HG02973 (cell line): ENCODE results near the gene PLXDC2.
"Not testable (repeated sequence)": the region's sequence is repeated elsewhere in the genome, so short reads cannot be mapped to it uniquely, and the experiment has no call there.

Source experiments
- ATAC-seq: cut with Tn5 transposase; IDR thresholded peaks from one replicate; pipeline ENCODE4 v1.9.1; 2021; ENCODE audit warnings: moderate library complexity; ENCODE audit not compliant: unreplicated experiment

Gene PLXDC2

DNA sequence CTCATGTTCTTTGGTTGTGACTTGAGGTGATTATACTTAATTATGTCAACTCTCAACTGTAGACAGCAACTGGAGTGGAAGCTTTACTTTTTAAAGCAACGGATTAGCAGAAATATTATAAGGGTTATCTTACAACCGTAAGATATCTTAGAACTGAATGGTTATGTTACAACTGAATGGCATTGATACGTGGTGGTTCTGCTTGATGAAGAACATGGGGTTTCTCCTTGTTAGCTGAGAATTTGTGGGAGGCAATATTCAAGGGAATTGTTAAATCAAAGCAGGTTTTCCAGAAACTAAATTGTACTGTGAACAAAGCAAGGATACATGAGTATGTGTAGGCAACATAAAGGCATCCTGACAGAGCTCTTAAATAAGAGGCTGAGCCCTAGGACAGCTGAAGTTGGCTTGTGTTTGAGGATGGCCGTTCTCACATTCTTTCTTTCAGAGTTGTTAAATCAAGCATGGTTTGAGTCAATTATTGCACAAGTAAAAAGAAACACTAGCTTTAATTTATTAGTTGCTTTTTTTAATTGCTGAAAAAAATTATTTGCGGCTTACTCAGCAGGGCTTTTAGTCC is 350.0 kb downstream of the PLXDC2 start:
- ATAC-seq: no peak

DNA sequence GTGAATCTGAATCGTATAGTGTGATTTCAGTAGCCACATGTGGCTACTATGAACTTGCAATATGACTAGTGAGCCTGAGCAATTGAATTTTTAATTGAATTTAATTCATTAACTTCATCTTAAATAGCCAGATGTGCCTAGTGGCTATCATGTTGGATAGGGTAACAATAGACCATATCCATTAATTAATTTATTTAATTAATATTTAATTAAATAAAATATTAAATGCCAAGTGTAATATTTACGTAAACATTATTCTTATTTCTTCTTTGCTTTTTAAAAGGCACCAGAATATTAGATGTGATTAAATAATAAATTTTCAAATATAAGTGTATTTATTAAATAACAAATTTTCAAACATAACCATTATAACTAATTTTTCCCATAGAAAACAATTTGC is 354.4 kb downstream of the PLXDC2 start:
- no peak for ATAC-seq

- ATAC-seq: no peak
Observed at GRCh38 chr10:20173046-20173445, 356.8 kb downstream of the PLXDC2 start.

DNA sequence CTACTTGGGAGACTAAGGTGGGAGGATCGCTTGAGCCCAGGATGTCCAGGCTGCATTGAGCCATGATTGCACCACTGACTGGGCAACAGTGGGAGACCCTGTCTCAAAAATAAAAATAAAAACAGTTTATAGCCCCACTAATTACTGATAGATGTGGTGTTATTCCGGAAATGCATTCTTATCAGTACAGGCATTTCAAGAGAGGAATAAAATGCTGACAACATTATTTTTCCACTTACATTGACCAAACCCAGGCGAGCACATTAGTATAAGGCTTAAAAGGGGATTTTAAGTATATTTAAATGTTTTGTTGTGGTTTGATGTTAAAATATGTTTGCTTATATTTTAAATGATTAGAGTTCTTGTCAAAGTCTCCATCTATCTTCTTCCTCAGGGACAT is 359.5 kb downstream of the PLXDC2 start:
- ATAC-seq: no peak

- no peak for ATAC-seq
Observed at GRCh38 chr10:20180766-20181165, 364.5 kb downstream of the PLXDC2 start.

DNA sequence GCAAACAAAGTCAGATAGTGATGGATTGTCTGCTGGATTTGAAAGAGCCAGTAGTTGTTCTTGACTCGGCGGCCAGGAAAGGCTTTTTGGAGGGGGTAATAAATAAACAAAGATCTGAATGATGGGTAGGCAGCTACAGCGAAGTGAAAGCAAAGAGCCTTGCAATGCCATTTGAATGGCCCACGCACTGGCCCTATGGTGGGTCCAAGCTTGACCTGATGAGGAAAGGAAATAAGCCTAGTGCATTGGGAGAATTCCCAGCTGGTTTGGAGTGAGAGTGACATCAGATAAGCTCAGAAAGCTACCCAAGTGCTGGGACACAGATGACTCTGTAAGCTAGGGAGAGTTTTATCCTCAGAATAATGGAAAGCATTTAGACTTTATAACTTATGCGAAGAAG is 365.2 kb downstream of the PLXDC2 start:
- no peak for ATAC-seq

- ATAC-seq: no peak
Observed at GRCh38 chr10:20185116-20185515, 368.9 kb downstream of the PLXDC2 start.

- ATAC-seq: not testable (repeated sequence)
Observed at GRCh38 chr10:20191392-20191791, 375.2 kb downstream of the PLXDC2 start.

DNA sequence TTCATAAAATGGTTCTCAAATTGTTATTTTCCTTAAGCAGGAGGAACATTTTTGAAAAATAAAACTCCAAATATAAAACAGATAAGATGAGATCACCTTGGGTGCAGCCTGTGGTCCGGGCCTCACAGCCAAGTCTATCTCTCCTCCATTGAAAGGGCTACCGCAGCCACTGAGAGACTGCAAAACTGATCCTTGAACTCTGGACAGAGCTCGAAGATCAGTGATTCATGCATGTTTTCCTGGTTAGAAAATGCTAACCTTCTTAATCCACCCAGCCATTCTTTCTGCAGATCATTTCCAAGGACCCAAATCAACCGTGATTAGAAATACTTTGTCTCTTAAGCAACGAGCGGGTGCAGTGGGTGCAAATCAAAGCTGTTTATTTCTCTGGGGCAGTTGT is 378.8 kb downstream of the PLXDC2 start:
- no peak for ATAC-seq

GRCh38 chr10:20200758-20201157 is 384.5 kb downstream of the PLXDC2 start:
- ATAC-seq: no peak

GRCh38 chr10:20202337-20202736 is 386.1 kb downstream of the PLXDC2 start:
- no peak for ATAC-seq

- no peak for ATAC-seq
Observed at GRCh38 chr10:20207653-20208052, 391.4 kb downstream of the PLXDC2 start.

DNA sequence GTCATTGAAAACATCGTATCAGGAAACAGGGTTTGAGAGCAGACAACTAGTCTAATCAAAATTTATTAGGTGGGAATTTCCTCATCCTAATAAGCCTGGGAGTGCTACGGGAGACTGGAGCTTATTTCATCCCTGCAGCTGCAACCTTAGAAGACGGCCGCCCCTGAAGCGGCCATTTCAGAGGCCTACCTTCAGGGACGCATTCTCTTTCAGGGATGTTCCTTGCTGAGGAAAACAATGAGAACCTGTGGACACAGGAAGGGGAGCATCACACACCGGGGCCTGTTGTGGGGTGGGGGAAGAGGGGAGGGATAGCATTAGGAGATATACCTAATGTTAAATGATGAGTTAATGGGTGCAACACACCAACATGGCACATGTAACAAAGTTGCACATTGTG is 392.9 kb downstream of the PLXDC2 start:
- ATAC-seq: not testable (repeated sequence)

- no peak for ATAC-seq
Observed at GRCh38 chr10:20215547-20216152, 399.4 kb downstream of the PLXDC2 start.

GRCh38 chr10:20221356-20221755 is 405.1 kb downstream of the PLXDC2 start:
- ATAC-seq: no peak

DNA sequence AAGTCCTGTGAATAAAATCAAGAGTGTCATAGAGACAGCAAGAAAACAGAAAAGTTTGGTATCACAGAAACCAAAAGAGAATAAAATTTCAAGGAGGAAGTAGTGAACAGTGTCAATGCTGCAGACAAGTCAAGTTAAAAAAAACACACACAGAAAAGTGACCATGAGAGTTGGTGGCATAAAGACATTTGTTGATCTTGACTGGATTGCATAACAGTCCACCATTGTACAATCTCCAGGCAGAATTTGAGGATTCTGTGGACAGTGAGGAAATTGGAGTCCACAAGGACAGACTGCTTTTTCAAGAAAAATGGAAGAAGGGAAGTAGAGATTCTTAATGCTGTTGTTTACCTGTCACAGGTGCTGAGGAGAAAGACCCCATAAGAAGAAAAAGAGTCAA is 412.5 kb downstream of the PLXDC2 start:
- no peak for ATAC-seq

DNA sequence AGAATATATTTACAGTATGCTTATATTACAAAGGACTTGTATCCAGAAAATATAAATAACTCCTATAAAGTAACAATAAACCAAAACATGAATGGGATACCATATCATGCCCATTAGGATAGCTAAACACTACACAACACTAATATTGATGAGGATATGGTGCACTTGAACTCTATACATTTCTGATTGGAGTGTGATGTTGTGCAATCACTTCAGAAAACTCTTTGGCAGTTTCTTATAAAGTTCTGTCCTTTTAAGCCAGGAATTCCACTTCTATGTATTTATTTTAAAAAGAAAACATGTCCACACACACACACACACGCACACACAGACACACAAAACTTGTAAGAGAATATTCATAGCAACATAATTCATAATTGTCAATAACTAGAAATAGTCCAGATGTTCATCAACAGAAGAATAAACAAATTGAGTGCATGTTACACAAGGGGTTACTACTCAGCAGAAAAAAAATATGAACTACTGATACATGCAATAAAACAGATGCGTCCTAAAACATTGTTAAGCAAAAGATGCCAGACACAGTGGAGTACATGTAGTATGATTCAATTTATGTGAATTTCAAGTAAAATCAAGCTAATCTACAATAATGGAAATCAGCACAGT is 416.0 kb downstream of the PLXDC2 start:
- no peak for ATAC-seq

GRCh38 chr10:20233423-20233822 is 417.2 kb downstream of the PLXDC2 start:
- no peak for ATAC-seq

DNA sequence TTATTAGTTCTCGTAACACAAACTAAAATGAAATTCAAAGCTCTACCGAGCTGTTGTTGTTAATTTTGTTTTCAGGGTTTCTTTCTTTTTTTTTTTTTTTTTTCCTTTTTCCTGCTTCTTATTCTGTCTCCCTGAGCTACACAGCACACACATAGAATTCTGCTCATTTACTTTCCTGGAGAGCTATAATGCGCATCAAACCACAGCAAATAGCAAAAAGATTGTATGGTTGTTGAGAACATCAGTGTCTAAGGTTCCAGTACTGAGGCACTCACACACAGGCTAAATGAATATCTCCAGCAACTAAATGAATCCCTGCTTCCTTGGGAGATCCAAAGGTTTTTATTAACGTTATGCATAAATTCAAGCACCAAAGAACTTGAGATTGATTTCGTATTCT is 418.3 kb downstream of the PLXDC2 start:
- ATAC-seq: no peak

DNA sequence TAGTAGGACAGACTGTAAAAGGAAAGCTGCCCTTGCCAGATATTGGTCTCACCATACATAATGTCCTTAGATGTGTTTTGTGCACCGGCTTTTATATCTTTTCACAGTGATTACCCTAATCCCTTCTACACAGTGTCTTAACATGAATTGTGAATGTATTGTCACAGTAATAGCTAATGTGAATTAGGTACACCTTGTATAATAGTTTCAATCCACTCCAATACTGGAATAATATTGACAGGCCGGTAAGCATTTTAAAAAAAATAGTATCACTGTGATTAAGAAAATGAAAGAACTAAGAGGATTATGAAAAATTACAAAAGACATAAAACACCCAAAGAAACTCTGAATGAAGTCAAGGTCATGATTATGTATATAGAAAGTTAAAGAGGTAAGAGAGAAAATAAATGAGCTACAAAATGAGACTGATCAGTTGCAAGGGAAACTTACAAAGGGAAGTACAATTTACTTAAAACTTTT is 420.9 kb downstream of the PLXDC2 start:
- no peak for ATAC-seq

DNA sequence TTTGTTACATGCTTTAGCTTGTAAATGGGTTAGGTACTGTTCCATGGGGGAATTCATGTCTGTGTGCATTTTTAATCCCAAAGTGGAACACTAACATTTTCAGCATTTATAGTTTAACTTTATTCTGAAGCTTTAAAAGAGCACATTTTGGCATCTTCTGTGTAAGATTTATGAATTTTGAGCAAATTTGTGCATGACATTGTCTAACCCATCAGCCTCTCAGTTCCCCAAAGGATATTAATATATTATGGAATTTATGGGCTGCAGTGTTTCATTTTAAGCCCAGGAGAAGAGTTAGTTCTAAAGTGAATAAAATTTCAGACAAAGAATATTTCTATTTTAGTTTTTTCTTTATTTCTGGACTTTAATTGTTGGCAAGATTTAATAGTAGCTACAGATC is 421.4 kb downstream of the PLXDC2 start:
- no peak for ATAC-seq

DNA sequence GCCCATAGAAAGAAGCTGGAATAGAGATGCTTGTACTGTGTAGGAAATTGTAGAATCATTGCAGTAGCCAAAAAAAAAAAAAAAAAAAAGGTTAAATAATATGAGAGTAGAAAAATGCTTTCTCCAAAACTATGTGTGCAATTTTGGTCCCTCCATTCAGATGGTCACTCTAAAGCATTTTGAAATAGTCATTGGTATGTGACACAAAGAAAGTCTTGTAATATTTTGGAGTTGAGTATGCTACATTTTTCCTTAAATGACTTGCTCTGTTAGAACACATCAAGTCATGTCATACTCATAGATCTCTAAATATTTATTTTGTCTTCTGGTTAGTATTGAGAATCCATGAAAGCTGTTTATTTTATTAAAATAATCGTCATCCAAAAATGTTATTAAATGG is 424.4 kb downstream of the PLXDC2 start:
- ATAC-seq: no peak

DNA sequence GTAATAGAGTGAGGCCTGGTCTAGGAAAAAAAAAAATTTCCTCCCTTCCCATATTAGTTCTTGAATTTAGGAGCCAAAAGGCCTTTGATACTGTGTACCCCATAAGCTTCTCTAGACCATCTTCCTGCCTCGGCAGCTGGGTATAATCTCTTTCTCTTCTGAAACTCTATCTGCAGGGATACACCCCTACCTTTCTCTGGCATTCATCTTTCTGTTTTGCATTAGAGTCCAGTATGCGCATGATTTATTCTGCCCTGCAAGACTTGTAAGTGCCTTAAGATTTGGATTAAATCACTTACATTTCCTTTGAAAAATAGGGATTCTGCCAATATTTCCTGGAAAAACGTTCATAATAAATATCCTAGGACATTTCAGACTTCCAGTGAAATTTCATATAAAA is 431.2 kb downstream of the PLXDC2 start:
- no peak for ATAC-seq
